ENCODE data around the gene S100B. TPM values are rescaled to one million over a fixed set of nuclear protein-coding genes. Genes with fewer than 3 reads are reported as not detected.

S100B gene
- total and polyA plus RNA-seq, 2 donors from 2014 or later = 2.6 to 6.9 TPM

DNA sequence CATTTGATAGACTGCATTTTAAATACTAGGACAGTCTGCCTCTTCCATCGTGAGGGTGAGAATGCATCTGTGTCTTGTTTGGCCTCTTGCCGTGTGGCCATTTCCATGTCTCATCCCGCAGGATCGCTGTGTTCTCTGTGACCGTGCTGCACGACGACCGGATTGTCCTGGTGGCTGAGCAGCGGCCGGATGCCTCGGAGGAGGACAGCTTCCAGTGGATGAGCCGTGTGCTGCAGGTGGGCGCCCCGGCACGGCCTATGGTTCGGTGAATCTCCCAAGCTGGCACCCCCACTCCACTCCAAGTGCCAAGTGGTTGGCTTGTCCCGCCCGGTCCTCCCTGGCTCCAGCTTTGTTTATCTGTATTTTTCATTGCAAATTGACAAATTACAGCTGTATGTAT, 55.2 kb downstream of the S100B start:
- H3K9me3 ChIP-seq (ENCODE audit: control insufficient read depth in 2 of 3, insufficient read depth in 1 of 3, low read length in 3 of 3) = no peaks in the 10 kb centered on the region
- no peak overlapping the region for H3K27ac ChIP-seq (ENCODE audit: low read depth in 2 of 2, low read length in 2 of 2)
- intact Hi-C loops (cut with DNase I) = no loop called here
- FAIRE-seq (no peak), DNase-seq (no peak)
- no peak overlapping the region for H3K4me3 ChIP-seq (ENCODE audit: low read length in 3 of 3)
- no peaks in the 10 kb centered on the region for H3K4me1 ChIP-seq (ENCODE audit: control insufficient read depth in 2 of 3, insufficient read depth in 2 of 3, low read depth in 1 of 3, low read length in 3 of 3)
- H3K36me3 ChIP-seq (ENCODE audit: control insufficient read depth in 2 of 3, insufficient read depth in 3 of 3, low read length in 3 of 3) = peaks cover 10 to 22% (median 15%) of the 10 kb centered on the region in 3 donors
- H3K27me3 ChIP-seq (ENCODE audit: control insufficient read depth, insufficient read depth, low read length) = no peaks in the 10 kb centered on the region
- TF ChIP-seq, protein P1, sequence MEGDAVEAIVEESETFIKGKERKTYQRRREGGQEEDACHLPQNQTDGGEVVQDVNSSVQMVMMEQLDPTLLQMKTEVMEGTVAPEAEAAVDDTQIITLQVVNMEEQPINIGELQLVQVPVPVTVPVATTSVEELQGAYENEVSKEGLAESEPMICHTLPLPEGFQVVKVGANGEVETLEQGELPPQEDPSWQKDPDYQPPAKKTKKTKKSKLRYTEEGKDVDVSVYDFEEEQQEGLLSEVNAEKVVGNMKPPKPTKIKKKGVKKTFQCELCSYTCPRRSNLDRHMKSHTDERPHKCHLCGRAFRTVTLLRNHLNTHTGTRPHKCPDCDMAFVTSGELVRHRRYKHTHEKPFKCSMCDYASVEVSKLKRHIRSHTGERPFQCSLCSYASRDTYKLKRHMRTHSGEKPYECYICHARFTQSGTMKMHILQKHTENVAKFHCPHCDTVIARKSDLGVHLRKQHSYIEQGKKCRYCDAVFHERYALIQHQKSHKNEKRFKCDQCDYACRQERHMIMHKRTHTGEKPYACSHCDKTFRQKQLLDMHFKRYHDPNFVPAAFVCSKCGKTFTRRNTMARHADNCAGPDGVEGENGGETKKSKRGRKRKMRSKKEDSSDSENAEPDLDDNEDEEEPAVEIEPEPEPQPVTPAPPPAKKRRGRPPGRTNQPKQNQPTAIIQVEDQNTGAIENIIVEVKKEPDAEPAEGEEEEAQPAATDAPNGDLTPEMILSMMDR (IDR thresholded peaks at IDR 0.05; ENCODE audit: borderline replicate concordance, extremely low read depth, insufficient read depth) = no peak
- H3K9ac ChIP-seq (ENCODE audit: low read length in 3 of 3) = no peak overlapping the region

Other genes with a start within 250 kb of the S100B start
- 36.5 TPM for gene DIP2A, start 146.2 kb downstream of the S100B start, total RNA-seq
- gene DIP2A, start 146.2 kb downstream of the S100B start, polyA plus RNA-seq (ENCODE audit: insufficient read depth, low read depth, low replicate concordance) = 8.7 TPM
- gene PRMT2, start 30.6 kb upstream of the S100B start, total RNA-seq = 100 TPM
- 82.6 TPM for gene PRMT2, start 30.6 kb upstream of the S100B start, polyA plus RNA-seq (ENCODE audit: insufficient read depth, low read depth, low replicate concordance)

All from kidney (tissue), 14 donors.